HG03196 (cell line): ENCODE data around the gene GPRIN3.

Experiments used
- ATAC-seq: cut with Tn5 transposase; IDR thresholded peaks from one replicate; pipeline ENCODE4 v1.9.1; 2021; ENCODE audit not compliant: unreplicated experiment

GPRIN3 gene

DNA sequence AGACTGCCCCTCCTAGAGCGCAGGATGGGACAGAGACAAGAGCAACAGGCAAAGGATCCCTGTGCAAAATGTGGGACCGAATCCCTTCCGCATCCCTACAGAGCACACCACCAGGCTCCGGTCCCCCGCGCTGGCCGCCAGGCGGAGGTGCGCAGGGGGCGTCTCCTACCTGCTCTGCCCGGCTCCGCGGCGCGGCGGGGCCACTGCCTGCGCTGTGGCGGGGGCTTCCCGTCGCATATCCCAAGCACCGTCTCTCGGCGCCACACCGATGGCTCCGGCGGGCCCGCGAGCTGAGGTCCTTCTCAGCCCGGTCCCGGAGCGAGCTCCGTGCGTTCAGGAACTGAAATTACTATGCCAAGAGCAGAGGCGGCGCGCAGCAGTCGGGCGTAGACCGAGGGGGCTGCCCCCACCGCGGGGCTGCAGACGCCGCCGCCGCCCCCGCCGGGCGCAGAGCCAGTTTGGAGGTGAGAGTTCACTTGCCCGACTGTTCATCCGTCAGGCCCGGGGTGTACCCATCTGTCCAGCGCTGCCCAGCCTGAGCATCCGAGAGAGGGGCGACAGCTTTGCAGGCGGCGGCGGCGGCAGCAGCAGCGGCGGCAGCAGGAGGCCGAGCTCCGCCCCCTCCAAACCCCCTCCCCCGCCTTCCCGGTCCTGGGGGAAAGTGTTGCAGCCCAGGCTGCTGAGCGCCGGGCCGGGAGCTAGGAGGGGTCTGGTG, at the start of gene GPRIN3:
TSS of gene GPRIN3 (minus strand) at position 355 of the 715 bp plus-strand sequence. CDS start 57,690 bp downstream, outside the sequence.
- peak; percentile 79 for ATAC-seq

GRCh38 chr4:89357340-89357739, 49.7 kb upstream of the GPRIN3 start:
- ATAC-seq = no peak

- no peak for ATAC-seq
These were observed 48.5 kb upstream of the GPRIN3 start for GRCh38 chr4:89356086-89356485.

GRCh38 chr4:89353514-89353913, 45.9 kb upstream of the GPRIN3 start:
- ATAC-seq = no peak

- no peak for ATAC-seq
These were observed 44.9 kb upstream of the GPRIN3 start for GRCh38 chr4:89352541-89352940.

DNA sequence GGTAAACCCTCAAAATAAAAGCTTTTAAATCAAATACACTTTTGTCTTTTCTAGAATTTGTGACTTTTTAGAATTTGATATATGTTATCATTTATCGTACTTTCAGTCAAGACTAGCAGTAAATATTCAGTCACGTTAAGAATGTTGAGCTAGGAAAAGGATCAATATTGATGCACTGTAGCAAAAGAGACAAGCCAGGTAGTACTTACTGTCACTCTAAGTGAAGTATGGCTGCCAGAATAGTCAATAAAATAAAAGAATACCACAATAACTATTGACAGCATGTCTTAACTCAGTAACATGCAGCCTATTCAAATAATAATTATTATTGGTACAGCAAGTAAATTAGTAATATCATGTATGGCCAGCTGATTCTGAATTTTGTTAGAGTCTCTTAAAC, 43.6 kb upstream of the GPRIN3 start:
- ATAC-seq = no peak

GRCh38 chr4:89347363-89348025, 39.9 kb upstream of the GPRIN3 start:
- ATAC-seq = no peak

GRCh38 chr4:89344571-89344970, 37.0 kb upstream of the GPRIN3 start:
- ATAC-seq = no peak

DNA sequence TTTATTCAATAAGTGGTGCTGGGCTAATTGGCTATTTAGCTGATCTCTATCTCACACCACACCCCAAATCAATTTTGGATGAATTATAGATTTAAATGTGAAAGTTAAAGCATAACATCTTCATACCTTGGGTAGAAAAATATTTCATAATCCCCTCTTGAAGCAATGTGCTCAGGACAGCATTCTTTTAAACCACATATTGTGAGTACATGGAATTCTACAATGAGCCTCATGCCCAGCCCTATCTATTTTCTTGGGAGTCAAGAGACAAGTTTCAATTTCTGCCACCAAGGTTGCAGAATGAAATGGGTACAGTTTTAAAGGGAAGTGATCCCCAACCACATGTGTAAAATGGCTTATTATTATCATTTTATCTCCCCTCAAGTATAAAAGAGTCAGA, 30.6 kb upstream of the GPRIN3 start:
- ATAC-seq = no peak

DNA sequence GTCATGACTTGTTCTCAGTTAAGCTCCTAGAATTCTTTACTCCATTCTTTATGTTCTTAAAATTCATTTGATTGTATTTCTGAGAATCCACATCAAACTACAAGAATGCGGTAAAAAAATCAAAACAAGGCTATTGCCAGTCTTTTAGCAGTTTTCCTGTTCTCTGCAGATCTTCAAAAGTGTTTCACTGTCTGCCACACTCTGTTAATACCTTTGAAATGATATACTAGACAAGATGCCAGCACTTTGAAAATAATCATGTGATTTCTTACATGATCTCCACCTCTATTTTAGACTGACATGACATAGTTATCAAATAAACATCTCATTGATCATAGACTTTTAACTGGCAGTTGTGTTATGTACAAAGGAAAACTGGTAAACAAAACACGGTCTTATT, 30.1 kb upstream of the GPRIN3 start:
- no peak for ATAC-seq

DNA sequence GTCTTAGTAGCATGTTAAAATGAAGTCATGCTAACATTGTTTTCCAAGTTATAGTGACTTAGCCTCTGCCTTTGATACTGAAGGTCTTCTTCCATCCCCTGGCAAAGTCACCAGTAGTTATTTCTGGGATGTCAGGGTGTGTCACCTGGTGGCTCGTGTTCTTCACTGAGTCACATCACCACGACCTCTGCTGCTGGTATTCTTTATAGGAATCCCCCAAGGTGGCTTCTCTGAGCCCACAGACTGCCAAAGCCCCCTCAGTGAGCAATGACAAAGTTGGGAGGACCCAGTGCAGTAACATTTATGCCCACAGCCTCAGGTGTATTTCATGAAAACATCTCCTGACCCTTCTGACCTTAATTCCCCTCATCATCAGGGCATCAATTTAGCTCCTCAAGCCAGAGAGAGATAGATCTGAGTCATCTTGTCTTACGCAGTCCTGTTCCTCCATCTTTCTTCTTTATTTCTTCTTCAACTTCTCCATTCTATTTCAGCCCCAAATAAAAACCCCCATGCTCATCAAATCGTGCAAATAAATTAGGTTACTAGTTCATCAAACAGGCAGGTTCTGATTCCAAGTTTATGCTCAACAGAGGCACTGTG, 29.3 kb upstream of the GPRIN3 start:
- no peak for ATAC-seq

DNA sequence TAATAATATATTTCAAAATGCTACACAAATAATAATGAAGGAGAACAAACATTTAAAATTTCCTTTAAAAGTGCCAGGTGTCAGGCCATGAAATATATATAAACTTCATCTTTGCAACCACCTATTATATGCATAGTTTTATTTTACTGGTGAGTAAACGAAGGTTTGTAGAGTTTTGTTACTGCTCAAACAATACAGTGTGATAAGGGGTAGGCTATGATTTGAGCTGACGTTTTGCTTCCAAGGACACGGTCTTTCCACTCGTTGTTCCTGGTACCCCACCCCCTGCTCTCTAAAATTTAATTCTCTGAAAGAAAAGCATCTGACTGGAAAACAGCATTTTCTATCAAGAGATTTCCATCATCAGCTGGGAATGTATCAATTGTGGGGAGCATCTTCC, 27.2 kb upstream of the GPRIN3 start:
- ATAC-seq = no peak

GRCh38 chr4:89334311-89334710, 26.7 kb upstream of the GPRIN3 start:
- no peak for ATAC-seq

GRCh38 chr4:89331686-89332544, 24.3 kb upstream of the GPRIN3 start:
- ATAC-seq = no peak

- ATAC-seq = no peak
These were observed 23.6 kb upstream of the GPRIN3 start for GRCh38 chr4:89331197-89331596.

DNA sequence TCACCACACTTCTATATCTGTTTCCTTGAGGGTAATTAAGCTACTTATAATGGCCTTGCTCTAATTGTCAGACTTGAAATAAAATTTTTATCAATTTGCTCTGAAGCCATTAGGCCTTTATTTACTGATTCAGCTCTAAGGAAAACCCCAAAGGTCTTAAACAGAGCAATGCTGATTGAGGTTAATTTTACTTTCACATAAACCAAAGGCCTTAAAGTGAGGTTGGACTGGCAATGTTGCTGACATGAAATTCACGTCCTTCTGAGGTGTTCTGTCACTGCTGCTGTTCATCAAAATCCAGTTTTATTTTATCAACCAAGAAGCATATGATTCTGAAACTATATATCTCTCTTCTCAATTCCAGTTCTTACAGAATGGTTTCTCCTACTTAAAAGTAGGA, 21.7 kb upstream of the GPRIN3 start:
- ATAC-seq = no peak

DNA sequence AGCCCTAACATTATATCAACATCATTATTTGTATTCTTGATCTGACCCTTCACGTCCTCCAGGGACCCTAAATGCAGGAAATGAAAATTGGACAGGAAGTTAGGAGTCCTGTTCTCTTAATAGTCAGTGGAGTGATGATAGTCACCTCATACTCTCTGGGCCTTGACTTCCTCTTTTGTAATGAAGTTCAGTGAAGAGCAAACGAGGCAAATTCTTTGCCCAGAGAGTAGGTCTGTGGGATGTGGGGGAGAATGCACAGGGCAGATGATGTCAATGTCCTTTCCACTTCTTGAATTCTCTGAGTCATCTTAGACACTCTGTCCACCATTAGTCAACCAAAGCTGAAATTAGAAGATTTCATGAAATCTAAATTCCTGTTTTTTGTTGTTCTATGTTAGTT, 17.1 kb upstream of the GPRIN3 start:
- peak; percentile 94 for ATAC-seq

- no peak for ATAC-seq
These were observed 15.1 kb upstream of the GPRIN3 start for GRCh38 chr4:89322671-89323070.

GRCh38 chr4:89319756-89320155, 12.2 kb upstream of the GPRIN3 start:
- ATAC-seq = no peak

DNA sequence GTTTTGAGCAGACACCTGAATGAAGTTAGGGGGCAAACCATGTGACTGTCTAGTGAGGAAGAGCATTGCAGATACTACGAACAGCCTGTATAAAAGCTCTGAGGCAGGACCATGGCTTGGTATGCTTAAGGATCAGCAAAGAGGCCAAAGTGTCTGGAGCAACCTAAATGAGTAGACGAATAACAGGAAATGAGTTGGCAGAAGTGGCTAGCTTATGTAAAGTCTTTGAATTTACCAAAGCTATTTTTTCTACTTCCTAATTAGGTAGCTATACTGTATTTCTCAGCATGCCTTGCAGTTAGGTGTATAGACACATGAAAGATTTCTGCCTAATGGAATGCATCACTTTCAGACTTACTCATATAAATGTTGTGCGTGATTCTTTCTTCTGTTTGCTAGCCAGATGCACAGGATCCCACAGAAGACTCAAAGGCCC, 9.3 kb upstream of the GPRIN3 start:
- ATAC-seq = peak; percentile 41

DNA sequence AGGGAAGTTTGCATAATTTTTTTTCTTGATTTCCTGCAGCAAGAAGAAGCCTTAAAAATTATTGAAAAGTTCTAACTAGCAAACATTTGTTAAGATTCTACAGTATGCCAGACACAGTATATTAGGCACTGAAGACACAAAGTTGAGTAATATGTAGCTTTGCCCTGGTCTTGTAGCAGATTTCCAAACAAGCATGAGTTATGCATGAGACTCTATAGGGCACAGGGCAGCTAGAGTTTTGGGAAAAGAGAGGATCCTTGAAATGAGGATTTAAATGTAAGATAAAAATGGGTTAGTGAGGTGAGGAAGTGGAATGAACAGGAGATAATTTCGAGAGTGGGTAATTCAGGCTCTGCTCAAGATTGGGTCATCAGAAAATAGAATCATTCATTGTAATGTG, 8.6 kb upstream of the GPRIN3 start:
- no peak for ATAC-seq
